H9 (cell line): ENCODE measurements around the gene PISD. TPM values are rescaled to one million over a fixed set of nuclear protein-coding genes. Genes with fewer than 3 reads are reported as not detected.

Experiments
- DNase-seq: peaks from one replicate; pipeline ENCODE4 v3.0.0-alpha.2; 2017
- H2AFZ ChIP-seq: one replicate; pipeline ENCODE4 v1.6.1; 2013; ENCODE audit warnings: mild to moderate bottlenecking, low read length, control low read depth, moderate library complexity
- H2AK5ac ChIP-seq: 2 replicates; pipeline ENCODE4 v1.6.1; 2013; ENCODE audit warnings: low read length, control low read depth, mixed read lengths; ENCODE audit not compliant: insufficient read length
- H2BK120ac ChIP-seq: one replicate; pipeline ENCODE4 v1.6.1; 2013; ENCODE audit warnings: low read depth, mild to moderate bottlenecking, low read length, control low read depth, inconsistent platforms; ENCODE audit not compliant: poor library complexity, severe bottlenecking
- H2BK12ac ChIP-seq: 2 replicates; pipeline ENCODE4 v1.6.1; 2013; ENCODE audit warnings: low read length, control low read depth, mixed read lengths, low read depth; ENCODE audit not compliant: insufficient read length
- H2BK15ac ChIP-seq: 2 replicates; pipeline ENCODE4 v1.6.1; 2013; ENCODE audit warnings: low read depth, low read length, control low read depth
- H2BK20ac ChIP-seq: one replicate; pipeline ENCODE4 v1.6.1; 2013; ENCODE audit warnings: low read depth, mild to moderate bottlenecking, low read length, control low read depth, inconsistent platforms; ENCODE audit not compliant: poor library complexity, severe bottlenecking
- H2BK5ac ChIP-seq: 2 replicates; pipeline ENCODE4 v1.6.1; 2013; ENCODE audit warnings: low read length, control low read depth, mixed read lengths; ENCODE audit not compliant: insufficient read length
- H3K14ac ChIP-seq: 2 replicates; pipeline ENCODE4 v1.6.1; 2013; ENCODE audit warnings: low read length, control low read depth; ENCODE audit not compliant: insufficient read depth
- H3K18ac ChIP-seq: 2 replicates; pipeline ENCODE4 v1.6.1; 2013; ENCODE audit warnings: low read depth, mild to moderate bottlenecking, mixed read lengths, low read length, control low read depth; ENCODE audit not compliant: insufficient read length
- H3K23ac ChIP-seq: 2 replicates; pipeline ENCODE4 v1.6.1; 2013; ENCODE audit warnings: low read length, control low read depth, mixed read lengths, low read depth; ENCODE audit not compliant: insufficient read length
- H3K23me2 ChIP-seq: 2 replicates; pipeline ENCODE4 v1.6.1; 2013; ENCODE audit warnings: low read depth, mild to moderate bottlenecking, mixed read lengths, low read length, control low read depth; ENCODE audit not compliant: insufficient read length, poor library complexity, severe bottlenecking
- H3K27ac ChIP-seq: 2 replicates; pipeline ENCODE4 v1.5.1; 2013; ENCODE audit warnings: low read length, control low read depth, mixed read lengths, low read depth; ENCODE audit not compliant: insufficient read length
- H3K27me3 ChIP-seq: 2 replicates; pipeline ENCODE4 v1.6.1; 2013; ENCODE audit warnings: low read length, control low read depth, inconsistent platforms; ENCODE audit not compliant: insufficient read depth
- H3K4ac ChIP-seq: 2 replicates; pipeline ENCODE4 v1.6.1; 2013; ENCODE audit warnings: low read depth, mild to moderate bottlenecking, control low read depth, inconsistent platforms, low read length, moderate library complexity
- H3K4me1 ChIP-seq: 2 replicates; pipeline ENCODE4 v1.6.1; 2013; ENCODE audit warnings: low read length, control low read depth, inconsistent platforms; ENCODE audit not compliant: insufficient read depth
- H3K4me2 ChIP-seq: 2 replicates; pipeline ENCODE4 v1.6.1; 2013; ENCODE audit warnings: low read length, control low read depth, mixed read lengths; ENCODE audit not compliant: insufficient read length, insufficient read depth
- H3K56ac ChIP-seq: 2 replicates; pipeline ENCODE4 v1.6.1; 2013; ENCODE audit warnings: low read depth, mild to moderate bottlenecking, mixed read lengths, low read length, control low read depth; ENCODE audit not compliant: insufficient read length
- H3K79me1 ChIP-seq: 2 replicates; pipeline ENCODE4 v1.6.1; 2013; ENCODE audit warnings: low read depth, mild to moderate bottlenecking, moderate library complexity, low read length, control low read depth, inconsistent platforms; ENCODE audit not compliant: insufficient read depth, poor library complexity, severe bottlenecking
- H3K79me2 ChIP-seq: 2 replicates; pipeline ENCODE4 v1.6.1; 2013; ENCODE audit warnings: low read length, control low read depth, inconsistent platforms; ENCODE audit not compliant: insufficient read depth
- H3K9ac ChIP-seq: 2 replicates; pipeline ENCODE4 v1.6.1; 2013; ENCODE audit warnings: low read length, control low read depth, mixed read lengths; ENCODE audit not compliant: insufficient read length; ENCODE audit errors: extremely low read depth
- H3K9me3 ChIP-seq: one replicate; pipeline ENCODE4 v1.6.1; 2013; ENCODE audit warnings: low read depth, low read length, inconsistent platforms; ENCODE audit not compliant: control insufficient read depth
- H3T11ph ChIP-seq: one replicate; pipeline ENCODE4 v1.6.1; 2013; ENCODE audit warnings: mild to moderate bottlenecking, low read length, control low read depth, inconsistent platforms
- H4K20me1 ChIP-seq: one replicate; pipeline ENCODE4 v1.6.1; 2013; ENCODE audit not compliant: control insufficient read depth, insufficient read length, insufficient read depth
- H4K5ac ChIP-seq: 2 replicates; pipeline ENCODE4 v1.6.1; 2013; ENCODE audit warnings: low read depth, mild to moderate bottlenecking, mixed read lengths, low read length, control low read depth; ENCODE audit not compliant: insufficient read length
- H4K8ac ChIP-seq: replicated peaks from 2 replicates; pipeline ENCODE4 v1.6.1; 2013; ENCODE audit warnings: low read length, control low read depth, mixed read lengths, low read depth; ENCODE audit not compliant: insufficient read length
- H4K91ac ChIP-seq: 2 replicates; pipeline ENCODE4 v1.6.1; 2013; ENCODE audit warnings: low read depth, mild to moderate bottlenecking, moderate library complexity, mixed read lengths, low read length, control low read depth; ENCODE audit not compliant: insufficient read length
- H3K27ac Mint-ChIP-seq, 3 experiments: 2 replicates in 2 of 3; 3 replicates in 1 of 3; pipeline ENCODE4 v1.8.0; 2020 to 2021; ENCODE audit warnings: mixed read lengths in 3 of 3, mild to moderate bottlenecking in 1 of 3, moderate library complexity in 1 of 3
- H3K27me3 Mint-ChIP-seq: 2 replicates; pipeline ENCODE4 v1.8.0; 2021; ENCODE audit warnings: low read depth, mild to moderate bottlenecking, moderate library complexity, mixed read lengths
- H3K36me3 Mint-ChIP-seq, 3 experiments: 2 replicates in 2 of 3; 3 replicates in 1 of 3; pipeline ENCODE4 v1.8.0; 2020 to 2021; ENCODE audit warnings: low read depth in 3 of 3, mixed read lengths in 3 of 3; ENCODE audit not compliant: insufficient read depth in 1 of 3
- H3K4me1 Mint-ChIP-seq, 2 experiments: 2 replicates each; pipeline ENCODE4 v1.8.0; 2020; ENCODE audit warnings: mixed read lengths in 2 of 2
- H3K4me3 Mint-ChIP-seq, 2 experiments: 2 replicates in 1 of 2; 3 replicates in 1 of 2; pipeline ENCODE4 v1.8.0; 2020 to 2021; ENCODE audit warnings: mild to moderate bottlenecking in 2 of 2, mixed read lengths in 2 of 2, moderate library complexity in 1 of 2
- H3K9me3 Mint-ChIP-seq, 2 experiments: 2 replicates in 1 of 2; 3 replicates in 1 of 2; pipeline ENCODE4 v1.8.0; 2020; ENCODE audit warnings: mild to moderate bottlenecking in 2 of 2, mixed read lengths in 2 of 2, moderate library complexity in 1 of 2
- WGBS: extraction: QIAGEN DNeasy Blood & Tissue Kit; methylation state at CpG from one replicate; pipeline ENCODE4 v1.1.7; 2013; ENCODE audit warnings: missing lambda C conversion rate, low lambda C conversion rate, mixed read lengths; ENCODE audit not compliant: insufficient read length; ENCODE audit errors: extremely low coverage; 5-methylcytosine and 5-hydroxymethylcytosine counted together
- total RNA-seq: library from RNA; stranded (reverse); gene quantifications from 2 replicates; pipeline ENCODE4 v1.2.1, GENCODE V29; 2021
- TF ChIP-seq, protein P1 (sequence below): fragments of 200-600 bp; sonication (generic); conservative IDR thresholded peaks from 3 replicates; pipeline ENCODE4 v1.8.0; 2021; ENCODE audit warnings: antibody characterized with exemption, mild to moderate bottlenecking

Gene PISD
- total RNA-seq, 1 experiment from 2014 or later, result 62.0 TPM

DNA sequence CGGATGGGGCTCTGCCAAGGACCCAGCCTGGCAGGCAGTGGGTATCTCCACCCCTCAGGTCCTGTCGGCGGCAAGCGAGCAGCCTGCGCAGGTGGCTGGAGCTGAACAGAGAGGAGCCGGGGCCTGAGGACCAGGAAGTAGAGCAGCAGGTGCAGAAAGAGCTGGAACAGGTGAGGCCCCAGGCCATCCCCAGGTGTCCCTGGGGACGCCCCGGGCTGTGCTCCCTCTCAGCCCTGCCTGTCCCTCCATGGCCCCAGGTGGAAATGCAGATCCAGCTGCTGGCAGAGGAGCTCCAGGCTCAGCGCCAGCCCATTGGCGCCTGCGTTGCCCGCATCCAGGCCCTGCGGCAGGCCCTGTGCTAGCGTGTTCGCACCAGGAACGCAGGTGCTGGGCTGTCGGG, 44.0 kb downstream of the PISD start:
- peaks cover 4 to 35% (median 34%) of the 10 kb centered on the region in 3 experiments; a peak in 6 of 7 replicates for H3K36me3 Mint-ChIP-seq
- Histone ChIP-seq H3K27me3 (no peaks in the 10 kb centered on the region), H3K9me3 (no peaks in the 10 kb centered on the region), H2AK5ac (no peak overlapping the region), H4K8ac (no peak overlapping the region), H3K4me1 (no peaks in the 10 kb centered on the region), H3K4me2 (no peak overlapping the region), H2BK20ac (no peak overlapping the region), H2BK15ac (no peak overlapping the region), H4K20me1 (no peaks in the 10 kb centered on the region), H3K79me2 (no peaks in the 10 kb centered on the region), H3T11ph (no peak overlapping the region), H3K9ac (no peak overlapping the region), H4K5ac (no peak overlapping the region), H3K79me1 (no peaks in the 10 kb centered on the region), H2AFZ (no peak overlapping the region), H3K18ac (no peak overlapping the region), H3K14ac (no peak overlapping the region), H2BK5ac (no peak overlapping the region), H4K91ac (no peak overlapping the region), H3K23me2 (no peaks in the 10 kb centered on the region), H3K4ac (no peak overlapping the region), H3K27ac (no peak overlapping the region), H3K23ac (no peak overlapping the region), H2BK120ac (no peak overlapping the region), H2BK12ac (no peak overlapping the region), H3K56ac (no peak overlapping the region)
- WGBS, result no CpG with 5 or more reads among the region's 17 CpGs
- peaks cover 0 to 3% of the 10 kb centered on the region in 2 experiments; a peak in 2 of 4 replicates for H3K4me1 Mint-ChIP-seq
- H3K9me3 Mint-ChIP-seq, result no peaks in the 10 kb centered on the region; a peak in 1 of 5 replicates
- H3K4me3 Mint-ChIP-seq, result no peak overlapping the region
- no peak overlapping the region for H3K27ac Mint-ChIP-seq
- peaks cover 1% of the 10 kb centered on the region; the same call in 1 of the 2 replicates for H3K27me3 Mint-ChIP-seq
- TF ChIP-seq, protein P1, sequence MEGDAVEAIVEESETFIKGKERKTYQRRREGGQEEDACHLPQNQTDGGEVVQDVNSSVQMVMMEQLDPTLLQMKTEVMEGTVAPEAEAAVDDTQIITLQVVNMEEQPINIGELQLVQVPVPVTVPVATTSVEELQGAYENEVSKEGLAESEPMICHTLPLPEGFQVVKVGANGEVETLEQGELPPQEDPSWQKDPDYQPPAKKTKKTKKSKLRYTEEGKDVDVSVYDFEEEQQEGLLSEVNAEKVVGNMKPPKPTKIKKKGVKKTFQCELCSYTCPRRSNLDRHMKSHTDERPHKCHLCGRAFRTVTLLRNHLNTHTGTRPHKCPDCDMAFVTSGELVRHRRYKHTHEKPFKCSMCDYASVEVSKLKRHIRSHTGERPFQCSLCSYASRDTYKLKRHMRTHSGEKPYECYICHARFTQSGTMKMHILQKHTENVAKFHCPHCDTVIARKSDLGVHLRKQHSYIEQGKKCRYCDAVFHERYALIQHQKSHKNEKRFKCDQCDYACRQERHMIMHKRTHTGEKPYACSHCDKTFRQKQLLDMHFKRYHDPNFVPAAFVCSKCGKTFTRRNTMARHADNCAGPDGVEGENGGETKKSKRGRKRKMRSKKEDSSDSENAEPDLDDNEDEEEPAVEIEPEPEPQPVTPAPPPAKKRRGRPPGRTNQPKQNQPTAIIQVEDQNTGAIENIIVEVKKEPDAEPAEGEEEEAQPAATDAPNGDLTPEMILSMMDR, result no peak
- DNase-seq, result no peak
